SU-DHL-6 (cell line): ENCODE results near the gene GDNF.

Experiments used
- H2AFZ ChIP-seq: fragments of 200-600 bp; sonication (generic); 2 replicates; pipeline ENCODE4 v1.6.1; 2014; ENCODE audit warnings: low read depth, mild to moderate bottlenecking, moderate library complexity, mixed read lengths, antibody characterized with exemption, low read length; ENCODE audit not compliant: severe bottlenecking
- H3F3A ChIP-seq: fragments of 200-600 bp; shearing (Covaris generic); 2 replicates; pipeline ENCODE4 v1.6.0; 2016; ENCODE audit warnings: antibody characterized with exemption, mild to moderate bottlenecking; ENCODE audit not compliant: insufficient read depth
- H3K27ac ChIP-seq: fragments of 200-600 bp; sonication (generic); 2 replicates; pipeline ENCODE4 v1.5.1; 2016; ENCODE audit warnings: low read depth, mild to moderate bottlenecking, low read length, moderate library complexity, mixed read lengths
- H3K27me3 ChIP-seq: fragments of 200-600 bp; sonication (generic), shearing (Covaris generic); 2 replicates; pipeline ENCODE4 v1.6.0; 2014; ENCODE audit warnings: mild to moderate bottlenecking, low read length
- H3K36me3 ChIP-seq: fragments of 200-600 bp; sonication (generic); 2 replicates; pipeline ENCODE4 v1.6.1; 2014; ENCODE audit warnings: mild to moderate bottlenecking, low read length, mixed read lengths
- H3K4me2 ChIP-seq: fragments of 300-600, 200-600 bp; shearing (Covaris generic), sonication (generic); 2 replicates; pipeline ENCODE4 v1.6.0; 2014; ENCODE audit warnings: low read length, low read depth, mild to moderate bottlenecking; ENCODE audit not compliant: poor library complexity, severe bottlenecking
- H3K4me3 ChIP-seq: fragments of 200-600 bp; sonication (generic); 2 replicates; pipeline ENCODE4 v1.5.1; 2014; ENCODE audit warnings: antibody characterized with exemption, low read length, mild to moderate bottlenecking, mixed read lengths; ENCODE audit not compliant: insufficient read depth, poor library complexity, severe bottlenecking
- H3K79me2 ChIP-seq: fragments of 200-600 bp; sonication (generic); 2 replicates; pipeline ENCODE4 v1.6.1; 2014; ENCODE audit warnings: mild to moderate bottlenecking, low read length, moderate library complexity; ENCODE audit not compliant: insufficient read depth
- H3K9ac ChIP-seq: fragments of 200-600 bp; sonication (generic); 2 replicates; pipeline ENCODE4 v1.7.0; 2014; ENCODE audit warnings: mild to moderate bottlenecking, low read length
- H3K9me2 ChIP-seq: fragments of 200-600 bp; sonication (generic); replicated peaks from 2 replicates; pipeline ENCODE4 v1.6.1; 2014; ENCODE audit warnings: low read length; ENCODE audit not compliant: insufficient read depth
- H3K9me3 ChIP-seq: fragments of 200-600 bp; sonication (generic); 2 replicates; pipeline ENCODE4 v1.6.1; 2014; ENCODE audit warnings: low read length, mixed read lengths; ENCODE audit not compliant: insufficient read depth
- H4K20me1 ChIP-seq: fragments of 200-600 bp; sonication (generic); 2 replicates; pipeline ENCODE4 v1.6.1; 2014; ENCODE audit warnings: low read depth, mild to moderate bottlenecking, antibody characterized with exemption, low read length, moderate library complexity, mixed read lengths
- CTCF ChIP-seq: fragments of 200-600 bp; sonication (generic); IDR thresholded peaks from one replicate; pipeline ENCODE4 v1.5.1; 2017; ENCODE audit warnings: antibody characterized with exemption, mild to moderate bottlenecking, low read length, moderate library complexity; ENCODE audit not compliant: insufficient read depth, poor library complexity, severe bottlenecking
- EZH2phosphoT487 ChIP-seq: fragments of 200-600 bp; sonication (generic), shearing (Covaris generic); conservative IDR thresholded peaks from 2 replicates; pipeline ENCODE4 v1.6.1; 2018; ENCODE audit warnings: mild to moderate bottlenecking, antibody characterized with exemption, low read length, moderate library complexity, mixed read lengths

Gene GDNF

GRCh38 chr5:37808945-37809344 is 30.9 kb downstream of the GDNF start:
- H3K4me3 ChIP-seq = no peak overlapping the region
- H3F3A ChIP-seq = no peaks in the 10 kb centered on the region
- no peak overlapping the region for H3K27ac ChIP-seq
- no peaks in the 10 kb centered on the region for H3K9me2 ChIP-seq
- no peak overlapping the region for H3K4me2 ChIP-seq
- H3K9me3 ChIP-seq = no peaks in the 10 kb centered on the region
- no peaks in the 10 kb centered on the region for H3K27me3 ChIP-seq
- H4K20me1 ChIP-seq = no peaks in the 10 kb centered on the region
- H3K36me3 ChIP-seq = no peaks in the 10 kb centered on the region
- no peak overlapping the region for H3K9ac ChIP-seq
- H3K79me2 ChIP-seq = no peaks in the 10 kb centered on the region
- TF ChIP-seq CTCF (no peak), EZH2phosphoT487 (no peak)
- no peak overlapping the region for H2AFZ ChIP-seq

- no peaks in the 10 kb centered on the region for H4K20me1 ChIP-seq
- H3K4me2 ChIP-seq = no peak overlapping the region
- H3K9me2 ChIP-seq = no peaks in the 10 kb centered on the region
- H3F3A ChIP-seq = no peaks in the 10 kb centered on the region
- no peak overlapping the region for H2AFZ ChIP-seq
- no peak overlapping the region for H3K9ac ChIP-seq
- TF ChIP-seq EZH2phosphoT487 (no peak), CTCF (no peak)
- H3K36me3 ChIP-seq = no peaks in the 10 kb centered on the region
- H3K27ac ChIP-seq = no peak overlapping the region
- no peak overlapping the region for H3K4me3 ChIP-seq
- H3K9me3 ChIP-seq = no peaks in the 10 kb centered on the region
- no peaks in the 10 kb centered on the region for H3K27me3 ChIP-seq
- H3K79me2 ChIP-seq = no peaks in the 10 kb centered on the region
Measured at GRCh38 chr5:37807621-37808301, 32.1 kb downstream of the GDNF start.

GRCh38 chr5:37807015-37807414 is 32.8 kb downstream of the GDNF start:
- Histone ChIP-seq H3F3A (no peaks in the 10 kb centered on the region), H3K79me2 (no peaks in the 10 kb centered on the region), H3K9me2 (no peaks in the 10 kb centered on the region), H4K20me1 (no peaks in the 10 kb centered on the region), H3K4me2 (no peak overlapping the region), H3K27ac (no peak overlapping the region), H3K9me3 (no peaks in the 10 kb centered on the region), H3K9ac (no peak overlapping the region), H3K27me3 (no peaks in the 10 kb centered on the region), H3K4me3 (no peak overlapping the region), H3K36me3 (no peaks in the 10 kb centered on the region), H2AFZ (no peak overlapping the region)
- TF ChIP-seq EZH2phosphoT487 (no peak), CTCF (no peak)
